ENCODE data around the gene GRHL1.

GRHL1 gene

DNA sequence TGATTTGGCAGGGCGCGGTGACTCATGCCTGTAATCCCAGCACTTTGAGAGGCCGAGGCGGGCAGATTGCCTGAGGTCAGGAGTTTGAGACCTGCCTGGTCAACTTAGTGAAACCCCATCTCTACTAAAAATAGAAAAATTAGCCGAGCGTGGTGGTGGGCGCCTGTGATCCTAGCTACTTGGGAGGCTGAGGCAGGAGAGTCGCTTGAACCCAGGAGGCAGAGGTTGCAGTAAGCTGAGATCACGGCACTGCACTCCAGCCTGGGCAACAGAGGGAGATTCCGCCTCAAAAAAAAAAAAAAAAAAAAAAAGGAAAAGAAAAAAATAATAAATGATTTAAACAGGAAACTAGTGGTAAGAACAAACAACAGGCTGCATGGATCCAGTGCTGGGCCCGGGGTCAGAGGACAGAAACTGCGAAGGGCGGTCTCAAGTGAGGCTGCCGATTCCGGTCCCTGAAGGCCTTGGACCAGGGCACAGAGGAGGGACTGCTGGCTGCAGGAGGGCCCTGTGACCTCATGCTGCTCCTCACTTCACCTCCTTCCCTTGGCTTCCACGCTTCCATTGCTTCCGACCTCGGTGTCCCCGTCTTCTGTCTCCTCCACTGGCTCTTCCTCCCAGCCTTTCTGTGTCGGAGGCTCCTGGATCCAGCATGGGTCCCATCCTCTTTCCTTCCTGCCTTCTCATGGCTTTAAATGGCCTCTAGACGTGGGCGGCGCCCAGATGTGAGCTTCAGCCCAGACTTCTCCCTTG, 2.1 kb upstream of the GRHL1 start:
- no peak for DNase-seq

DNA sequence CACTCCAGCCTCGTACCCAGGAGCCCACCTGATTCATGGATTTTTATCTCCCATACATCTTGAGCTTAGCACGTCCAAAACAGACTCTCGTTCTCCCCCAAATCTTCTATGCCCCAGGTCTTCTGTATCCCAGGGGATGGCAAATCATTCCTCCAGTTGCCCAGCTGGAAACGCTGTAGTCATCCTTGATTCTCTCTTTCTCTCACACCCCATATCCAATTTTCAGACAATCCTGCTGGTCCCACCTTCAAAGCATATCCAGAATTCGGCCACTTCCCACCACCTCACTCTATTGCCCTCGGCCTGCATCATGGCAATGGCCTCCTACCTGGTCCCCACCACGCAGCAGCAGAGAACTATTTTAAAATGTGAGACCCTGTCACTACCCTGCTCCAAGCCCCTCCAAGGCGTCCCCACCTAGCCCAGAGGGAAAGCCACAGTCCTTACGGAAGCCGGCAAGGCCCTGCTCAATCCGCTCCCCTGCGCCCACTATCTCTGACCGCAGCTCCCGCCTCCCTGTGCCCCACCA, 1.4 kb upstream of the GRHL1 start:
- no peak for DNase-seq

DNA sequence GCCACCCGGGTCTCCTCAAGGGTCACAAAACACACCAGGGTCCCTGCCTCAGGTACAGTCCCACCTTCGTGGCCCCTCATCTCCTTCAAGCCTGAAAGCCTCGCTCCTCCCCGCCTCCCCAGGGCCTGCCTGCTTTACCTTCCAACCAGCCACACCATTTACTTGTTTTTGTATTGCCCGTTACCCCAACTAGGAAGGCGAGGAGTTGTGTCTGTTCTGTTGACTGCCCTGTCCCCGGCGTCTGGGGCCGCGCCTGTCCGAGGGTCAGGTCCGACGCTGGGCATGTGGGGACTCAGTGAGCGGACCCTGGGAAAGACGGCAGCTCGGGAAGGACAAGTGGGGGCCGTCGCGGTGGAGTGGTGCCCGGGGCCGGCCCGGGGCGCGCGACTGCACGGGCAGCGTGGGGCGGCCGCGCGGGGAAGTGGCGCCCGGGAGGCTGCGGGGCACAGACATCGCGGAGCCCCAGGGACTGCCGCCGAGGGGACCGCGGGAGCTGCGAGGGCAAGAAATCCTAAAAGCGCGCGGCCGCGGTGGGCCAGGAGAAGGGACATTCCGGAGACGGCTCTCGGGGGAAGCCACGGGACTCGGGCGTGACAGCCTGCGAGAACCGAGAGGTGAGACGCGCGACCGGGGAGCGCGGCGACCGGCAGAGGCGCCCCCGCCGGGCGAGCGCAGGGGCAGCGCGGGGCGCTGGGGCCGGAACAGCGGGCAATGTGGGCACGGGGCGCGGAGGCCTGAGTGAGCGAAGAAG, 797 bp upstream of the GRHL1 start:
- no peak for DNase-seq

- no peak for DNase-seq
These were observed 296 bp upstream of the GRHL1 start for GRCh38 chr2:9951272-9951521.

DNA sequence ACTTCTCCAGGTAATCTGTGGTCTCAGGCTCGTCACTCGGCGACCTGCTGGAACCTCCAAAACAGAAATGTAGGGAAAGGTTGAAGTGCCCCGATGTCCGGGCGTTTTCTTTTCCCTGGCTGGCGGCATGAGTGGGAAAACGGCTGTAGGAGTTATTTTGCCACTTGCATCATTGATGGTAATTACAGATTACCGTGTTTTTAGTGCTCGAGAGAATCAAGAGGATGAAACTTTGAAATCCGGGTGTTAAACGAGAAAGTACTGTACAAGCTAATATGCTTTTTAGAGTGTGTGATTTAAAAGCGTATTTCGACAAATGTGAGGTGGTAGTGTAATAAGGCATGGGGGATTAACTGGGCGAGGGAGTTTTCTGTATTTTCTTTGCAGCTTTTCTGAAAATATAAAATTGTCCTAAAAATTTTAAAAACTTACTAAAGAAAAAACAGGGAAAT, 819 bp downstream of the GRHL1 start:
- no peak for DNase-seq

- DNase-seq, result no peak
These were observed 1.5 kb downstream of the GRHL1 start for GRCh38 chr2:9952856-9953503.

DNA sequence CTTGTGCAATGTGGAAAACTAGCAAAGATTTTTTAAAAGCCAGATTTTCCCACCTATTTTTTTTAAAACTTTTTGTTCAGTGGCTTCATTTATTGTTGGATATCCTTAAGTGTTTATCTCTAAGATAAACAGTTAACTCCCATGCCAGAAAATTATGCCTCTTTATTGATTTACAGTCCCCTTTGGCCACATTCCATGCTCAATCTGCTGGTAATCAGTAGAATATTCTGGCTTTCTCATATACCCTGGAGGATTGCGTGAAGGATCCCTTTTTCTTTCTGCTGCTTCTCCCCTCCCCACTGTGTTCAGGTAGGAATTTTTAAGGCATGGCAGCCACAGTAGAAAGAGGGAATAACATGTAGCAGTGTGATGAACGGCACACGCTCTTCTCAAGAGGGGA, 2.6 kb downstream of the GRHL1 start:
- DNase-seq, result no peak

GRCh38 chr2:9958057-9958456, 6.6 kb downstream of the GRHL1 start:
- no peak for DNase-seq

DNA sequence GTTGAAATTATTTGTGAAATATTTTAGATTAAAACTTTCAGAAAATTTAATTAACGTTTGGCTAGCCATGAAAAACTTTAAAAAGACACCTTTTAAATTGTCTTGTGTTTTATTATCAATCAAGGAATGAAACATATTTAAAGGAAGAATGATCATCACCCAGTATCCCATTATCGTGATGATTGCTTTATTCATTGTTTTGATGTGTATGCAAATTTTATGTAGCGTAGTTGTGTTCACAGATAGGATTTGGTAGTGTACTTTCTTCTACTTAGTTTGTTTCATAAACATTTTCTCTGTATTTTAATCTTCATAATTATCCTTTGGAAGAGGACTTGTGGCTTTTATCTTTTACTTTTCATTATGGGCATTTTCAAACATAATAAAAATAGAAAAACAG, 7.8 kb downstream of the GRHL1 start:
- DNase-seq, result no peak

- DNase-seq, result no peak
These were observed 9.5 kb downstream of the GRHL1 start for GRCh38 chr2:9961013-9961412.

DNA sequence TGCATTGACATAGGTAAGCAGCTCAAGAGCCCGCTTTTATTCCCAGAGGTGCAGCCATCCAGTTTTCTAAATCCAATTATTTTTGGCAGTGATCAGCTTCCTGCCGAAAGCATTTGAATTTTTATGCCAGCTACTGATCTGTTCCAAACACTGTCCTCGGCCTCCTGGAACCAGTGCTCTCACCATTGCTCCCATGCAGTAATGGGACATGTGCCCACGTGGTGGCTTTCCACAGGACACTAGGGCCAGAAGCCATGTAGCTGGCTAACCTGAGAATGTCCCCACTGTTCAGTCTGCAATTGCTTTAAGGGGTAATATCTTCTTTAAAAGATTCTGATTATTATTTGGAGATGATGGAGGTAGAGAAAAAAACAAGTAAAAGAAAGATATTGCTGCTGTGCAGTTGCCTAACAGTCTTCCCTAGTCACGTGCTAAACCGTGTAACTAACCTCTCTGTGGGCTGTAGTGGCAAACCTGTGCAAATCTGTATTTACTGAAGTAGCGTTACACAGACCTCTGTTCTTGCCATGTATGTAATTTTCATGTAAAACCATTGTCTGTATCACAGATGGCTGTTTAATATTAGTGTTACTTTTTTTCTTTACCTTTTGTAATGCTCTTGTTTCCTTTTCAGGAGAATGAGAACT, 13.0 kb downstream of the GRHL1 start:
- no peak for DNase-seq

GRCh38 chr2:9965119-9965822, 13.8 kb downstream of the GRHL1 start:
- no peak for DNase-seq

DNA sequence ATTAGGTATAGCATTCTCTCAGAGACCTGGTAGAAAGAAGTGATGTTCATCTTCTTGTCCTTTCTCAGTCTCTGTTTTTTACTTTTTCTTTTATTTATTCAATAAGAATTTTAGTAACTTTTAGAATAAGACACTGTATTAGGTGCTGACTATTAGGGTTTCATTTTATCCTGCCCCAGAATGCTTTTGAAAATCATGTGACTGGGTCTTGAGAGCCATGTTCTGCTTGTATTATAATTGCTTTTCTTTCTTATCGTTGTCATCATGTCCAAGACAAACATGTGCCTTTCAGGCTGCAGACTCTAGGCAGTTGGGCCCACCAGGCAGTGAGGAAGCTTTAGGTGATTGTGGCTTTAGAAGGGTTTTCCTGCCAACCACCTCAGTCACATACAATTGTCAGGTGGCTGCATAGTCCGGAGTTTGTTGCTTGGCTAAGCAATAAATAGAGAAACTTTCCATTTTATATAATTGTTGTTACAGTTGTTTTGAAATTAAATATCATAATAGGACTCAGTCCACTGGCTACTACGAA, 15.1 kb downstream of the GRHL1 start:
- no peak for DNase-seq

DNA sequence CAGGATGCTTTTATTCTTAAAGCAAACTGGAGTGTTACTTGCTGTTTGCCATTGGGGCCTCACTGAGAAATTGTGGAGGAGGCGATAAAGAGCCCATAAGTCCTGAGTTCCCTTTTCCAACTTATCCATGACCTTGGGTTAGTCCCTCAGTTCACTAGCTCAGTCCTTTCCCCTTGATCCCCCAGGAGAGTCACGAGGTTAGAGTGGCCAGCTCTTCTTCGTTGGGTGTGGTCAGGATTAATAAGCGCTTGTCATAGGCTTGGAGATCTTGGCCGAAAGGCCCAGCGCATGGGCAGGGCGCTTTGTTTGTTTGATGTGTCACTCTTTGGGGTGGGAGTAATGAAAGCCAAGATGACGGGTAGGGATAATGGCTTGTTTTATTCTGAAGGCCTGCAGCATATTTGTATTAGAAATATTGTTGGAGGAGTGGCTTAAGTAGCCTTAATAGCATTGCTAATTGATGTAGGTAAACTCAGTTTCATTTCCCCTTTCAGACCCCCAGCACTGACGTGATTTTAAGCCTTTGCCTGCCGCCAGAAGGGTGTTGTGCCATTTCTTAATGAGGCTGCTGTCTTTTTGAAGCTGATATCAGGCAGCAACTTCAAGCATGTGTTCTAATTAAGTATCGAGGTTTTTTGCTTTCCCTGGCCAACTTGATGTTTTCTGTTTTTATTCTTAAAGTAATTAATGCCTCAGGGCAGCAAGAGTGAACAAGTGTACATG, 15.7 kb downstream of the GRHL1 start:
- no peak for DNase-seq

GRCh38 chr2:9968553-9969497, 17.3 kb downstream of the GRHL1 start:
- DNase-seq, result no peak

GRCh38 chr2:9970200-9971044, 18.9 kb downstream of the GRHL1 start:
- no peak for DNase-seq

GRCh38 chr2:9971105-9971818, 19.8 kb downstream of the GRHL1 start:
- DNase-seq, result no peak

- DNase-seq, result no peak
These were observed 20.4 kb downstream of the GRHL1 start for GRCh38 chr2:9971890-9972289.
